SK-N-MC (cell line): ENCODE results near the gene NTRK2.

Source experiments
- EZH2 ChIP-seq: fragments of 200-600 bp; sonication (generic); IDR thresholded peaks from one replicate; pipeline ENCODE4 v1.6.1; 2017; ENCODE audit warnings: antibody characterized with exemption
- POLR2AphosphoS5 ChIP-seq: IDR thresholded peaks from 2 replicates; pipeline ENCODE4 v1.6.1; 2012; ENCODE audit warnings: mild to moderate bottlenecking, low read depth, low read length, borderline replicate concordance

GRCh38 chr9:84835745-84836144, 166.2 kb downstream of the NTRK2 start:
- TF ChIP-seq POLR2AphosphoS5 (no peak), EZH2 (no peak)
